ENCODE results near the gene SERPINC1. TPM values are rescaled to one million over a fixed set of nuclear protein-coding genes. Genes with fewer than 3 reads are reported as not detected.

Gene SERPINC1
- total and polyA plus RNA-seq, 2 of the 13 experiments (the other 11 are each of a cell fraction or from before 2014, with no cell fraction given): 142 to 205 TPM

DNA sequence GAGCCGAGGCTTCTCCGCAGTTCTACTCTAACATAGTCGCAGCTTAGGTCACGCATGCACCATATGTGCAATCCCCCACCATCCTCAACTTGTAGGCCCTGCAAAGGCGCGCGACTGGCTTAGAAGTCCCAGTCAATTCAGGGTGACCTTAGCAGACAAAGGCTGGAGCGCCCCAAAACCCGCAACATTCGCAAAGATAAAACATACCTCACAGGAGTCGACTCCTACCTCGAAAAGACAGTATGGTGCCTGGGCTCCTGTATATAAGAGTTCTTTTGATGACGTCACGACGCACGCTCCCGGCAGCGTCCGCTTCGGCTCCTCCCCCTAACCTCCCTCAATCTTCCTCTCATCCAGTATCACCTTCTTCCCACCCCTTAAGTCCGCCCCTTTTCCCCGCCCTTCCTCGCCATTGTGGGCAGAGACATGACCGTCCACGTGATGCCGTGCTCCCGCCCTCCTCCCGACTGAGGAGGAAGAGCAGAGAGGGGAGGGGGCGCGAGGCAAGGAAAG is 49.3 kb downstream of the SERPINC1 start, which contains the start of gene GAS5 (continued):
- TF ChIP-seq YEATS4 (CRISPR knock-in tag; IDR thresholded peaks at IDR 0.05; ENCODE audit: borderline replicate concordance) (peak; percentile 67), NFE2L2 (IDR thresholded peaks at IDR 0.05; ENCODE audit: low read length) (no peak), NRL (CRISPR knock-in tag; IDR thresholded peaks at IDR 0.05; ENCODE audit: borderline replicate concordance) (peak; percentile 37; the same call in 1 of the 2 replicates), ZNF670 (CRISPR knock-in tag; IDR thresholded peaks at IDR 0.05; ENCODE audit: borderline replicate concordance) (0 out of 2 replicates have a peak, but pooled peaks have one; percentile 12), RBM22 (optimal IDR thresholded peaks at IDR 0.05; ENCODE audit: low read length) (peak; percentile 79), KDM1A (CRISPR knock-in tag; IDR thresholded peaks at IDR 0.05) (no peak), PHF8 (CRISPR knock-in tag; IDR thresholded peaks at IDR 0.05) (peak; percentile 52; the same call in 1 of the 2 replicates), ZNF703 (CRISPR knock-in tag; IDR thresholded peaks at IDR 0.05; ENCODE audit: borderline replicate concordance) (no peak), GLI4 (CRISPR knock-in tag; IDR thresholded peaks at IDR 0.05; ENCODE audit: borderline replicate concordance) (no peak), NFIB (CRISPR knock-in tag; IDR thresholded peaks at IDR 0.05; ENCODE audit: borderline replicate concordance) (no peak), SMAD1 (CRISPR knock-in tag; IDR thresholded peaks at IDR 0.05; ENCODE audit: borderline replicate concordance, low read depth) (no peak; the same call in 1 of the 2 replicates), SP2 (CRISPR knock-in tag; IDR thresholded peaks at IDR 0.05) (no peak; the same call in 1 of the 2 replicates), RXRA (CRISPR knock-in tag; IDR thresholded peaks at IDR 0.05) (no peak), YY1 (IDR thresholded peaks at IDR 0.05; ENCODE audit: insufficient read depth, insufficient replicate concordance, low read depth, low read length) (peak; percentile 80)
- TF ChIP-seq, protein P1, sequence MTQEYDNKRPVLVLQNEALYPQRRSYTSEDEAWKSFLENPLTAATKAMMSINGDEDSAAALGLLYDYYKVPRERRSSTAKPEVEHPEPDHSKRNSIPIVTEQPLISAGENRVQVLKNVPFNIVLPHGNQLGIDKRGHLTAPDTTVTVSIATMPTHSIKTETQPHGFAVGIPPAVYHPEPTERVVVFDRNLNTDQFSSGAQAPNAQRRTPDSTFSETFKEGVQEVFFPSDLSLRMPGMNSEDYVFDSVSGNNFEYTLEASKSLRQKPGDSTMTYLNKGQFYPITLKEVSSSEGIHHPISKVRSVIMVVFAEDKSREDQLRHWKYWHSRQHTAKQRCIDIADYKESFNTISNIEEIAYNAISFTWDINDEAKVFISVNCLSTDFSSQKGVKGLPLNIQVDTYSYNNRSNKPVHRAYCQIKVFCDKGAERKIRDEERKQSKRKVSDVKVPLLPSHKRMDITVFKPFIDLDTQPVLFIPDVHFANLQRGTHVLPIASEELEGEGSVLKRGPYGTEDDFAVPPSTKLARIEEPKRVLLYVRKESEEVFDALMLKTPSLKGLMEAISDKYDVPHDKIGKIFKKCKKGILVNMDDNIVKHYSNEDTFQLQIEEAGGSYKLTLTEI (CRISPR knock-in tag; conservative IDR thresholded peaks at IDR 0.05): no peak
- TF ChIP-seq, protein P2, sequence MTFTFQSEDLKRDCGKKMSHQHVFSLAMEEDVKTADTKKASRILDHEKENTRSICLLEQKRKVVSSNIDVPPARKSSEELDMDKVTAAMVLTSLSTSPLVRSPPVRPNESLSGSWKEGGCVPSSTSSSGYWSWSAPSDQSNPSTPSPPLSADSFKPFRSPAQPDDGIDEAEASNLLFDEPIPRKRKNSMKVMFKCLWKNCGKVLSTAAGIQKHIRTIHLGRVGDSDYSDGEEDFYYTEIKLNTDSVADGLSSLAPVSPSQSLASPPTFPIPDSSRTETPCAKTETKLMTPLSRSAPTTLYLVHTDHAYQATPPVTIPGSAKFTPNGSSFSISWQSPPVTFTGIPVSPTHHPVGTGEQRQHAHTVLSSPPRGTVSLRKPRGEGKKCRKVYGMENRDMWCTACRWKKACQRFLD (CRISPR knock-in tag; IDR thresholded peaks at IDR 0.05; ENCODE audit: borderline replicate concordance): no peak
- TF ChIP-seq, protein P3, sequence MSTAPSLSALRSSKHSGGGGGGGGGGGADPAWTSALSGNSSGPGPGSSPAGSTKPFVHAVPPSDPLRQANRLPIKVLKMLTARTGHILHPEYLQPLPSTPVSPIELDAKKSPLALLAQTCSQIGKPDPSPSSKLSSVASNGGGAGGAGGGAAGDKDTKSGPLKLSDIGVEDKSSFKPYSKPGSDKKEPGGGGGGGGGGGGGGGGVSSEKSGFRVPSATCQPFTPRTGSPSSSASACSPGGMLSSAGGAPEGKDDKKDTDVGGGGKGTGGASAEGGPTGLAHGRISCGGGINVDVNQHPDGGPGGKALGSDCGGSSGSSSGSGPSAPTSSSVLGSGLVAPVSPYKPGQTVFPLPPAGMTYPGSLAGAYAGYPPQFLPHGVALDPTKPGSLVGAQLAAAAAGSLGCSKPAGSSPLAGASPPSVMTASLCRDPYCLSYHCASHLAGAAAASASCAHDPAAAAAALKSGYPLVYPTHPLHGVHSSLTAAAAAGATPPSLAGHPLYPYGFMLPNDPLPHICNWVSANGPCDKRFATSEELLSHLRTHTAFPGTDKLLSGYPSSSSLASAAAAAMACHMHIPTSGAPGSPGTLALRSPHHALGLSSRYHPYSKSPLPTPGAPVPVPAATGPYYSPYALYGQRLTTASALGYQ (CRISPR knock-in tag; IDR thresholded peaks at IDR 0.05): no peak; the same call in 1 of the 2 replicates
- TF ChIP-seq, protein P4, sequence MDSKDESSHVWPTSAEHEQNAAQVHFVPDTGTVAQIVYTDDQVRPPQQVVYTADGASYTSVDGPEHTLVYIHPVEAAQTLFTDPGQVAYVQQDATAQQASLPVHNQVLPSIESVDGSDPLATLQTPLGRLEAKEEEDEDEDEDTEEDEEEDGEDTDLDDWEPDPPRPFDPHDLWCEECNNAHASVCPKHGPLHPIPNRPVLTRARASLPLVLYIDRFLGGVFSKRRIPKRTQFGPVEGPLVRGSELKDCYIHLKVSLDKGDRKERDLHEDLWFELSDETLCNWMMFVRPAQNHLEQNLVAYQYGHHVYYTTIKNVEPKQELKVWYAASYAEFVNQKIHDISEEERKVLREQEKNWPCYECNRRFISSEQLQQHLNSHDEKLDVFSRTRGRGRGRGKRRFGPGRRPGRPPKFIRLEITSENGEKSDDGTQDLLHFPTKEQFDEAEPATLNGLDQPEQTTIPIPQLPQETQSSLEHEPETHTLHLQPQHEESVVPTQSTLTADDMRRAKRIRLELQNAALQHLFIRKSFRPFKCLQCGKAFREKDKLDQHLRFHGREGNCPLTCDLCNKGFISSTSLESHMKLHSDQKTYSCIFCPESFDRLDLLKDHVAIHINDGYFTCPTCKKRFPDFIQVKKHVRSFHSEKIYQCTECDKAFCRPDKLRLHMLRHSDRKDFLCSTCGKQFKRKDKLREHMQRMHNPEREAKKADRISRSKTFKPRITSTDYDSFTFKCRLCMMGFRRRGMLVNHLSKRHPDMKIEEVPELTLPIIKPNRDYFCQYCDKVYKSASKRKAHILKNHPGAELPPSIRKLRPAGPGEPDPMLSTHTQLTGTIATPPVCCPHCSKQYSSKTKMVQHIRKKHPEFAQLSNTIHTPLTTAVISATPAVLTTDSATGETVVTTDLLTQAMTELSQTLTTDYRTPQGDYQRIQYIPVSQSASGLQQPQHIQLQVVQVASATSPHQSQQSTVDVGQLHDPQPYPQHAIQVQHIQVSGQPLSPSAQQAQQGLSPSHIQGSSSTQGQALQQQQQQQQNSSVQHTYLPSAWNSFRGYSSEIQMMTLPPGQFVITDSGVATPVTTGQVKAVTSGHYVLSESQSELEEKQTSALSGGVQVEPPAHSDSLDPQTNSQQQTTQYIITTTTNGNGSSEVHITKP (CRISPR knock-in tag; IDR thresholded peaks at IDR 0.05; ENCODE audit: low read depth): no peak
- TF ChIP-seq, protein P5, sequence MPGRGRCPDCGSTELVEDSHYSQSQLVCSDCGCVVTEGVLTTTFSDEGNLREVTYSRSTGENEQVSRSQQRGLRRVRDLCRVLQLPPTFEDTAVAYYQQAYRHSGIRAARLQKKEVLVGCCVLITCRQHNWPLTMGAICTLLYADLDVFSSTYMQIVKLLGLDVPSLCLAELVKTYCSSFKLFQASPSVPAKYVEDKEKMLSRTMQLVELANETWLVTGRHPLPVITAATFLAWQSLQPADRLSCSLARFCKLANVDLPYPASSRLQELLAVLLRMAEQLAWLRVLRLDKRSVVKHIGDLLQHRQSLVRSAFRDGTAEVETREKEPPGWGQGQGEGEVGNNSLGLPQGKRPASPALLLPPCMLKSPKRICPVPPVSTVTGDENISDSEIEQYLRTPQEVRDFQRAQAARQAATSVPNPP (CRISPR knock-in tag; IDR thresholded peaks at IDR 0.05): no peak

All from HepG2 (cell line).